ENCODE measurements around the gene RGS3. TPM values are rescaled to one million over a fixed set of nuclear protein-coding genes. Genes with fewer than 3 reads are reported as not detected.

The RGS3 gene
- total RNA-seq, 1 donor from 2014 or later: 18.9 TPM

DNA sequence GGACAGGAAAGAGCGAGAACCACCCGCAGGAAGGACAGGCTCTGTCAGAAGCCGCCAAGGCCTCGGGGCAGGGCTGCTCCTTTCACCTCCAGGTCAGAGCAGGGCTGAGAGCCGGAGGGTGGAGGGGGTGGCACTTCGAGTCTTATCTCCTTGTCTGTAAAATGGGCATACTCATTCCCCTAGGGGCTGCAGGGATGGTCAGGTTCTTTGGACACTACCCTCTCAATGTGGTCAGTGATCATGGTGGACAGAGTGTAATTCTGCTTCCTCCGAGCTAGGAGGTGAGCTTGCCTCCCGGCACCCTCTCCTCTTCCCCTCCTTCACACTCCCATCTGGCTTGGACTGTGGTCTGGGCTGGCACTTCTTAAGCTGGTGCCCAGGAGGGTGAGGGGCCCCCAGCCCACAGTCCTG, 39.6 kb downstream of the RGS3 start:
- H3K36me3 Mint-ChIP-seq (ENCODE audit: unreplicated experiment): no peaks in the 10 kb centered on the region
- TF ChIP-seq, protein P1, sequence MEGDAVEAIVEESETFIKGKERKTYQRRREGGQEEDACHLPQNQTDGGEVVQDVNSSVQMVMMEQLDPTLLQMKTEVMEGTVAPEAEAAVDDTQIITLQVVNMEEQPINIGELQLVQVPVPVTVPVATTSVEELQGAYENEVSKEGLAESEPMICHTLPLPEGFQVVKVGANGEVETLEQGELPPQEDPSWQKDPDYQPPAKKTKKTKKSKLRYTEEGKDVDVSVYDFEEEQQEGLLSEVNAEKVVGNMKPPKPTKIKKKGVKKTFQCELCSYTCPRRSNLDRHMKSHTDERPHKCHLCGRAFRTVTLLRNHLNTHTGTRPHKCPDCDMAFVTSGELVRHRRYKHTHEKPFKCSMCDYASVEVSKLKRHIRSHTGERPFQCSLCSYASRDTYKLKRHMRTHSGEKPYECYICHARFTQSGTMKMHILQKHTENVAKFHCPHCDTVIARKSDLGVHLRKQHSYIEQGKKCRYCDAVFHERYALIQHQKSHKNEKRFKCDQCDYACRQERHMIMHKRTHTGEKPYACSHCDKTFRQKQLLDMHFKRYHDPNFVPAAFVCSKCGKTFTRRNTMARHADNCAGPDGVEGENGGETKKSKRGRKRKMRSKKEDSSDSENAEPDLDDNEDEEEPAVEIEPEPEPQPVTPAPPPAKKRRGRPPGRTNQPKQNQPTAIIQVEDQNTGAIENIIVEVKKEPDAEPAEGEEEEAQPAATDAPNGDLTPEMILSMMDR (IDR thresholded peaks at IDR 0.05; ENCODE audit: partially characterized antibody, unreplicated experiment): no peak
- no peaks in the 10 kb centered on the region for H3K27me3 Mint-ChIP-seq (ENCODE audit: unreplicated experiment)
- no peak overlapping the region for H3K27ac Mint-ChIP-seq (ENCODE audit: unreplicated experiment)
- peaks cover 4% of the 10 kb centered on the region for H3K9me3 Mint-ChIP-seq (ENCODE audit: unreplicated experiment)
- H3K4me3 Mint-ChIP-seq (ENCODE audit: unreplicated experiment): no peak overlapping the region
- peaks cover 10% of the 10 kb centered on the region for H3K4me1 Mint-ChIP-seq (ENCODE audit: low read depth, unreplicated experiment)
- no peak for DNase-seq

- H3K4me3 Mint-ChIP-seq (ENCODE audit: unreplicated experiment): no peak overlapping the region
- no peaks in the 10 kb centered on the region for H3K36me3 Mint-ChIP-seq (ENCODE audit: unreplicated experiment)
- H3K27ac Mint-ChIP-seq (ENCODE audit: unreplicated experiment): no peak overlapping the region
- H3K4me1 Mint-ChIP-seq (ENCODE audit: low read depth, unreplicated experiment): peaks cover 10% of the 10 kb centered on the region
- no peaks in the 10 kb centered on the region for H3K27me3 Mint-ChIP-seq (ENCODE audit: unreplicated experiment)
- no peak for DNase-seq
- H3K9me3 Mint-ChIP-seq (ENCODE audit: unreplicated experiment): peaks cover 4% of the 10 kb centered on the region
- TF ChIP-seq, protein P1 (IDR thresholded peaks at IDR 0.05; ENCODE audit: partially characterized antibody, unreplicated experiment): no peak
These were observed 40.2 kb downstream of the RGS3 start for GRCh38 chr9:113503613-113504211.

- no peak for DNase-seq
- Mint-ChIP-seq H3K9me3 (ENCODE audit: unreplicated experiment) (peaks cover 4% of the 10 kb centered on the region), H3K4me1 (ENCODE audit: low read depth, unreplicated experiment) (peaks cover 10% of the 10 kb centered on the region), H3K36me3 (ENCODE audit: unreplicated experiment) (no peaks in the 10 kb centered on the region), H3K27ac (ENCODE audit: unreplicated experiment) (no peak overlapping the region), H3K4me3 (ENCODE audit: unreplicated experiment) (no peak overlapping the region), H3K27me3 (ENCODE audit: unreplicated experiment) (no peaks in the 10 kb centered on the region)
- TF ChIP-seq, protein P1 (IDR thresholded peaks at IDR 0.05; ENCODE audit: partially characterized antibody, unreplicated experiment): no peak
These were observed 41.4 kb downstream of the RGS3 start for GRCh38 chr9:113504725-113505590.

DNA sequence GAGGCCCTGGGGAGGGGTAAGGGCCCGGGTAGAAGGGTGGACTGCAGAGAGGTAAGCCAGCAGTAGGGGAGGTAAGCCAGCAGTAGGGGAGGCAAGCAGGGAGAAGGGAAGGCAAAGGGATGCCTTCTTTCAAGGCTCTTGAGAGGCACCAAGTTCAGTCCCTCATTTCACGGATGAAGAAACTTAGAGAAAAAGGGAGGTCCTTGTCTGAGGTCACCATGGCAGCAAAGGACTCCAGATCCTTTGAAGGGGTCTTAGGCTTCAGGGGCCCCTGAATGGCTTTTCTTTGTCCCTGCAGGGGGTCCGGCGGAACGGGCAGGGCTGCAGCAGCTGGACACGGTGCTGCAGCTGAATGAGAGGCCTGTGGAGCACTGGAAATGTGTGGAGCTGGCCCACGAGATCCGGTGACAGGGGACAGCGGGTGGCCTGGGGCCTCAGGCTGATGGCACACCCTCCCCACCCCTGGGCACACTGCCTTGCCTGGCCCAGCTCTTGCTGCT, 42.6 kb downstream of the RGS3 start:
- H3K27ac Mint-ChIP-seq (ENCODE audit: unreplicated experiment): no peak overlapping the region
- no peaks in the 10 kb centered on the region for H3K36me3 Mint-ChIP-seq (ENCODE audit: unreplicated experiment)
- DNase-seq: no peak
- TF ChIP-seq, protein P1 (IDR thresholded peaks at IDR 0.05; ENCODE audit: partially characterized antibody, unreplicated experiment): no peak
- peaks cover 6% of the 10 kb centered on the region for H3K9me3 Mint-ChIP-seq (ENCODE audit: unreplicated experiment)
- no peaks in the 10 kb centered on the region for H3K27me3 Mint-ChIP-seq (ENCODE audit: unreplicated experiment)
- peaks cover 10% of the 10 kb centered on the region for H3K4me1 Mint-ChIP-seq (ENCODE audit: low read depth, unreplicated experiment)
- no peak overlapping the region for H3K4me3 Mint-ChIP-seq (ENCODE audit: unreplicated experiment)

GRCh38 chr9:113507256-113507655, 43.7 kb downstream of the RGS3 start:
- Mint-ChIP-seq H3K4me3 (ENCODE audit: unreplicated experiment) (no peak overlapping the region), H3K36me3 (ENCODE audit: unreplicated experiment) (no peaks in the 10 kb centered on the region), H3K27ac (ENCODE audit: unreplicated experiment) (no peak overlapping the region), H3K9me3 (ENCODE audit: unreplicated experiment) (peaks cover 4% of the 10 kb centered on the region), H3K4me1 (ENCODE audit: low read depth, unreplicated experiment) (peaks cover 10% of the 10 kb centered on the region), H3K27me3 (ENCODE audit: unreplicated experiment) (no peaks in the 10 kb centered on the region)
- TF ChIP-seq, protein P1 (IDR thresholded peaks at IDR 0.05; ENCODE audit: partially characterized antibody, unreplicated experiment): no peak
- DNase-seq: no peak
